Measurements from ENCODE around the gene SLCO1A2. TPM values are rescaled to one million over a fixed set of nuclear protein-coding genes. Genes with fewer than 3 reads are reported as not detected.

SLCO1A2 gene
- total RNA-seq, 1 donor from 2014 or later: not detected

DNA sequence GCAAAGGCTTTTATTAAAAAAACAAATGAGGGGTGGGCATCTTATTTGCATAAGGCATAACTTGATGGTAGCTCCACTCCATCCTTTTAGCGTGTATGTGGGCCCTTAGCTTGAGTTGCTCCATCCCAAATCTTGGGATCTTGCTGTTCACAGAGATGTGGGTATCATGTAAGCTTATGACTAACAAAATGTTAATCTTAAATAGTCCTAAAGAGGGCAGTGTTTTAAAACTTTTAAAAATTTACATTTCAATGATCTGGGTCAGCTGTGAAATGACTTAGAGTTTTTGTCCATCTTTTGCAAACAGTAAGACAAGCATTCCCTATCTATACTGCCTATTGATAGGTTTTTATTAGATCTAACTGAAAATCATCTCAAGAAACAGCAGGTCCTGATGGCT lies 86.0 kb downstream of the SLCO1A2 start:
- Histone ChIP-seq H3K4me1 (no peaks in the 10 kb centered on the region), H3K4me3 (no peak overlapping the region), H3K27ac (no peak overlapping the region), H3K9me3 (no peaks in the 10 kb centered on the region), H3K27me3 (no peaks in the 10 kb centered on the region), H3K36me3 (no peaks in the 10 kb centered on the region)
- intact Hi-C loops (cut with DNase I): no loop called here
- no peak for DNase-seq (ENCODE audit: extremely low spot score in 2 of 2)
- TF ChIP-seq CTCF (IDR thresholded peaks at IDR 0.05) (no peak), POLR2AphosphoS5 (IDR thresholded peaks at IDR 0.05; ENCODE audit: insufficient read depth in 1 of 2, low read depth in 1 of 2) (no peak), POLR2A (IDR thresholded peaks at IDR 0.05) (no peak)

DNA sequence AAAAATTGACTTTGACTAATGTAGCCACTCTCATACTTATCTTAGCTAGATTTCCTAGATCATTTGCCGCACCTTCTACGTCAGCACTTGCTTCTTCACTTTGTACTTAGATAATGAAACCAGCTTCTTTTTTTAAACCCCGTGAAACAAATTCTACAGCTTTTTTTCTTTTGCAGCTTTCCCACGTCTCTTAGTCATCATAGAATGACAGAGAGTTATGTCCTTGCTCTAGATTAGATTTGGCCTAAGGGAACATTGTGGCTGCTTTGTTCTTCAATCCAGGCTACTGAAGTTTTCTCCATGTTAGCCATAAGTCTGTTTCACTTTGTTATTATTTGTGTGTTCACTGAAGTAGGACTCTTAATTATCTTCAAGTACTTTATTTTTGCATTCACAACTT lies 94.9 kb downstream of the SLCO1A2 start:
- H3K27ac ChIP-seq: no peak overlapping the region
- no peaks in the 10 kb centered on the region for H3K27me3 ChIP-seq
- H3K4me3 ChIP-seq: no peak overlapping the region
- intact Hi-C loops (cut with DNase I): no loop called here
- H3K4me1 ChIP-seq: no peaks in the 10 kb centered on the region
- no peaks in the 10 kb centered on the region for H3K36me3 ChIP-seq
- DNase-seq (ENCODE audit: extremely low spot score in 2 of 2): no peak
- TF ChIP-seq POLR2AphosphoS5 (IDR thresholded peaks at IDR 0.05; ENCODE audit: insufficient read depth in 1 of 2, low read depth in 1 of 2) (no peak), POLR2A (IDR thresholded peaks at IDR 0.05) (no peak), CTCF (IDR thresholded peaks at IDR 0.05) (no peak)
- no peaks in the 10 kb centered on the region for H3K9me3 ChIP-seq

DNA sequence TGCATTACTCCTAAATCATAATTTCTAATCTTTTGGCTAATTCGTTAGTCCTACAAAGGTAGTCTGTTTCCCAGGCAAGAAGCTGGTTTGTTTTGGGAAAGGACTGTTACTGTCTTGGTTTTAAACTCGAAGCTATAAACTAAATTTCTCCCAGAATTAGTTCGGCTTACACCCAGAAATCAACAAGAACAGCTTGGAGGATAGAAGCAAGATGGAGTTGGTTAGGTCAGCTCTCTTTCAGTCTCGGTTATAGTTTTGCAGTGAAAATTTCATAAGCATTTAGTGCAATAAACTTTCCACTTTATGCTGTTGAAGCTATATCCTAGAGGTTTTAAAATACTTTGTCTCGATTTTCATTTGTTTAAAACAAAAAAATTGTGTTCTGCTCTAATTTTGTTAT lies 100.3 kb downstream of the SLCO1A2 start:
- no peak for DNase-seq (ENCODE audit: extremely low spot score in 2 of 2)
- no peak for TF ChIP-seq POLR2A (IDR thresholded peaks at IDR 0.05)
- no peak for TF ChIP-seq POLR2AphosphoS5 (IDR thresholded peaks at IDR 0.05; ENCODE audit: insufficient read depth in 1 of 2, low read depth in 1 of 2)
- no peak for TF ChIP-seq CTCF (IDR thresholded peaks at IDR 0.05)
- Histone ChIP-seq H3K27ac (no peak overlapping the region), H3K27me3 (no peaks in the 10 kb centered on the region), H3K4me3 (no peak overlapping the region), H3K36me3 (no peaks in the 10 kb centered on the region), H3K9me3 (no peaks in the 10 kb centered on the region), H3K4me1 (no peaks in the 10 kb centered on the region)
- intact Hi-C loops (cut with DNase I): no loop called here

GRCh38 chr12:21223930-21224329 lies 110.8 kb downstream of the SLCO1A2 start:
- no peak for DNase-seq (ENCODE audit: extremely low spot score in 2 of 2)
- no peaks in the 10 kb centered on the region for H3K36me3 ChIP-seq
- TF ChIP-seq CTCF (IDR thresholded peaks at IDR 0.05) (no peak), POLR2AphosphoS5 (IDR thresholded peaks at IDR 0.05; ENCODE audit: insufficient read depth in 1 of 2, low read depth in 1 of 2) (no peak), POLR2A (IDR thresholded peaks at IDR 0.05) (no peak)
- H3K27me3 ChIP-seq: no peaks in the 10 kb centered on the region
- no peaks in the 10 kb centered on the region for H3K4me1 ChIP-seq
- H3K9me3 ChIP-seq: no peaks in the 10 kb centered on the region
- intact Hi-C loops (cut with DNase I): no loop called here
- H3K4me3 ChIP-seq: no peak overlapping the region
- no peak overlapping the region for H3K27ac ChIP-seq

GRCh38 chr12:21221778-21222177 lies 112.9 kb downstream of the SLCO1A2 start:
- intact Hi-C loops (cut with DNase I): no loop called here
- H3K9me3 ChIP-seq: no peaks in the 10 kb centered on the region
- no peak for DNase-seq (ENCODE audit: extremely low spot score in 2 of 2)
- no peaks in the 10 kb centered on the region for H3K27me3 ChIP-seq
- no peaks in the 10 kb centered on the region for H3K4me1 ChIP-seq
- H3K36me3 ChIP-seq: no peaks in the 10 kb centered on the region
- no peak overlapping the region for H3K27ac ChIP-seq
- no peak overlapping the region for H3K4me3 ChIP-seq
- TF ChIP-seq POLR2A (IDR thresholded peaks at IDR 0.05): no peak
- no peak for TF ChIP-seq POLR2AphosphoS5 (IDR thresholded peaks at IDR 0.05; ENCODE audit: insufficient read depth in 1 of 2, low read depth in 1 of 2)
- TF ChIP-seq CTCF (IDR thresholded peaks at IDR 0.05): no peak
